IPS-15b (cell line): ENCODE data around the gene PRM1.
"Not testable (repeated sequence)": the region's sequence is repeated elsewhere in the genome, so short reads cannot be mapped to it uniquely, and the experiment has no call there.

ENCODE experiments used
- H3K27me3 ChIP-seq: one replicate; pipeline ENCODE4 v1.6.1; 2013; ENCODE audit warnings: low read length; ENCODE audit not compliant: control insufficient read depth, insufficient read depth
- H3K36me3 ChIP-seq: one replicate; pipeline ENCODE4 v1.6.1; 2013; ENCODE audit warnings: low read length; ENCODE audit not compliant: control insufficient read depth, insufficient read depth
- H3K4me1 ChIP-seq: one replicate; pipeline ENCODE4 v1.6.1; 2013; ENCODE audit warnings: mild to moderate bottlenecking, low read length; ENCODE audit not compliant: control insufficient read depth, insufficient read depth
- H3K4me3 ChIP-seq: one replicate; pipeline ENCODE4 v1.5.1; 2013; ENCODE audit warnings: low read depth, low read length
- H3K9ac ChIP-seq: one replicate; pipeline ENCODE4 v1.6.1; 2013; ENCODE audit warnings: low read depth, mild to moderate bottlenecking, low read length
- H3K9me3 ChIP-seq: one replicate; pipeline ENCODE4 v1.6.1; 2013; ENCODE audit warnings: mild to moderate bottlenecking, low read length; ENCODE audit not compliant: control insufficient read depth, insufficient read depth

The PRM1 gene

DNA sequence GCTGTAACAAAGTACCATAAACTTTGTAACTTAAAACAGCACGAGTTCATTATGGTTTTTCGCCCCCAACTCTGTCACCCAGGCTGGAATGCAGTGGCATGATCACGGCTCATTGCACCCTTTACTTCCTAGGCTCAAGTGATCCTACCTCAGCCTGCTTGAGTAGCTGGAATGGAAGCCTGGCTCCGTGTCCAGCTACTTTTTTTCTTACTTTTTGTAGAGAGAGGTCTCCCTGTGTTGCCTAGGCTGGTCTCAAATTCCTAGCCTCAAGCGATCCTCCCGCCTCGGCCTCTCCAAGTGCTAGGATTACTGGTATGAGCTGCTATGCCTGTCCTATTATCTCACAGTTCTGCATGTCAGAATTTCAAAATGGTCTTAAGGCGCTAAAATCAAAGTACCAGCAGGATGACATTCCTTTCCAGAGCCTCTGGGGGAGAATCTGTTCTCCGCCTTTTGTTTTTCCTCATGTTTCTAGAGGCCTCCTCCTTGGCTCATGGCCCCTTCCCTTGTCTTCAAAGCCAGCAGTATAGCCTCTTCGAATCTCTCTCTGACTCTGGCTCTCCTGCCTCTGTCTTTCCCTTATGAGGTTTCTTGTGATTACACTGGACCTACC, 10.1 kb upstream of the PRM1 start:
- no peaks in the 10 kb centered on the region for H3K4me1 ChIP-seq
- H3K27me3 ChIP-seq = no peaks in the 10 kb centered on the region
- H3K36me3 ChIP-seq = no peaks in the 10 kb centered on the region
- no peak overlapping the region for H3K9ac ChIP-seq
- no peak overlapping the region for H3K4me3 ChIP-seq
- H3K9me3 ChIP-seq = no peaks in the 10 kb centered on the region

DNA sequence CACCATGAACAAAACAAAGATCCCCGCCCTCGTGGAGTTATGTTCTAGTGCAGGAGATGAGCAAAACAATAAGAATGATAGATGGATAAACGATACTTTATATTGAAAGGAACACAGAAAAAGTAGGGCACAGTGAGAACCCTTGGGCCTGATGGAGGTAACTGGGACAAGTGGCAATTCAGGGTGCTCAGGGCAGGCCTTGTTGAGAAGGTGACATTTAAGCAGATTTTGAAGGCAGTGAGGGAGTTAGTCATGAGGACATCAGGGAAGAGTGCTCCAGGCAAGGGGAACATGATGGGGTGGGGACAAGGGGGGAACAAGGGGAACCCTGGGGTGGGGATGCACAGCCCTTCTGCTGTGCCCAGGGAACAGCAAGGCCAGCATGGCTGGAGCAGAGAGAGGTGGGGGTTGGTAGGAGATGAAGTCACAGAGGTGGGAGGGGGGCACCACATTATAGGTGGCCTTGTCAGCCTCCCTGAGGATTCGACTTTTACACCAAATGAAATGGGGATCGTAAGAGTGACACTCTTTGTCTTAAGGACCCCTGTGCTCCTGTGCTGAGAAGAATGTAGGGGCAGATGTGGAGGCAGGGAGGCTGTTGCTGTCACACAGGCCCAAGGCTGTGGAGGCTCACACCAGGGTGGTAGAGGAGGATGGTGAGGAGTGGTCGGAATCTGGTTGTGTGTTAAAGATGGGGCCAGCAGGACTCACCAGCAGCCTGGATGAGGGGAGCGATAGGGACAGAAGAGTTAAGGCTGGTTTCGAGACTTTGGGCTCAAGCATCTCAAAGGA, 9.2 kb upstream of the PRM1 start:
- no peak overlapping the region for H3K4me3 ChIP-seq
- H3K27me3 ChIP-seq = no peaks in the 10 kb centered on the region
- H3K4me1 ChIP-seq = no peaks in the 10 kb centered on the region

DNA sequence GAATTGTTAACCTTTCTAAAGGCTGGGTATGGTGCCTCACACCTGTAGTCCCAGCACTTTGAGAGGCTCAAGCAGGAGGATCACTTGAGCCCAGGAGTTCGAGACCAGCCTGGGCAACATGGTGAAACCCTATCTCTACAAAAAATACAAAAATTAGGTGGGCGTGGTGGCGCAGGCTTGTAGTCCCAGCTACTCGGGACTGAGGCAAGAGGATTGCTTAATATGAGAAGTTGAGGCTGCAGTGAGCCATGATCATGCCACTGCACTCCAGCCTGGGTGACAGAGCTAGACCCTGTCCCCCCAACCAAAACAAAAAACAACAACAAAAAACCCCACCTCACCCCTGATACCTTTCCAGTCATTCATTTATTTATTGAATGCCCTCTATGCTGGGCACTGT, 8.6 kb upstream of the PRM1 start:
- not testable (repeated sequence) for H3K4me3 ChIP-seq, H3K9me3 ChIP-seq, H3K9ac ChIP-seq, H3K27me3 ChIP-seq, H3K36me3 ChIP-seq, H3K4me1 ChIP-seq

More for the DNA sequence above, 9.2 kb upstream of the PRM1 start:
- no peaks in the 10 kb centered on the region for H3K36me3 ChIP-seq
- H3K9me3 ChIP-seq = no peaks in the 10 kb centered on the region
- H3K9ac ChIP-seq = no peak overlapping the region

DNA sequence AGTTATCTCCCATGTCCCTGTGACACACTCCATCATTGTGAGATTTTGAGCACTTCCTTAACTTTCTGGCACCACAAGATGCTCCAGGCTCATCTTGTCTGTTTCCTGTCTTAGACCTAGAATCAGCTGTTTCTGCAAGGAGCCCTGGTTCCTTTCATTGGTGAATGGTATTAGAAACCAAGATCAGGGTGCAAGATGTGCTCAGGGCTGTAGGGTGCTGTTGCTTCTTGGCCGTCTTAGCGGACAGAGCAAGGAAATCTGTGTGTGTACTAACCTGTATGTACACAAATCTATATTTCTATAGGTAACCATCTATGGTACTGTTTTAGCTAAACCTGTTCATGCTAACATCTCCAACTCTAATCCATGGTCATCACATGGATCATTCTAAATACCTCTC, 8.1 kb upstream of the PRM1 start:
- Histone ChIP-seq H3K9ac (no peak overlapping the region), H3K9me3 (no peaks in the 10 kb centered on the region), H3K4me3 (no peak overlapping the region), H3K36me3 (no peaks in the 10 kb centered on the region), H3K27me3 (no peaks in the 10 kb centered on the region), H3K4me1 (no peaks in the 10 kb centered on the region)

DNA sequence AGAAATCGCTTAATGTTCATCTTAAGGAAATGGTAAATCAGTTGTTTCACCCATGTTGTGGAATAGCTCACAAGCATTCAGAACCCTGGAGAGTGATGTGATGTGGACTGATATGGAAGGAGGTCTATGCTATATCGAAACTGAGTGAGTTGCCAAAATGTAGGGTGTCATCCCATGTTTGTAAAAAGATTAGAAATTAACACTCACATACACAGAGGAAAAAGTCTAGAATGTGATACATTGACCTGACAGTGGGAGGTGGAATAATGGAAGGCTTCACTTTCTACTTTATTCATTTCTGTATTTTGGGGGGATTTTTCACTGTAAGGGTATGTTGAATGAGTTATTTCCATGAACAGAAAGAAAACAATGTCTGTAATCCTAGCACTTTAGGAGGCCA, 4.7 kb upstream of the PRM1 start:
- H3K4me3 ChIP-seq = no peak overlapping the region

DNA sequence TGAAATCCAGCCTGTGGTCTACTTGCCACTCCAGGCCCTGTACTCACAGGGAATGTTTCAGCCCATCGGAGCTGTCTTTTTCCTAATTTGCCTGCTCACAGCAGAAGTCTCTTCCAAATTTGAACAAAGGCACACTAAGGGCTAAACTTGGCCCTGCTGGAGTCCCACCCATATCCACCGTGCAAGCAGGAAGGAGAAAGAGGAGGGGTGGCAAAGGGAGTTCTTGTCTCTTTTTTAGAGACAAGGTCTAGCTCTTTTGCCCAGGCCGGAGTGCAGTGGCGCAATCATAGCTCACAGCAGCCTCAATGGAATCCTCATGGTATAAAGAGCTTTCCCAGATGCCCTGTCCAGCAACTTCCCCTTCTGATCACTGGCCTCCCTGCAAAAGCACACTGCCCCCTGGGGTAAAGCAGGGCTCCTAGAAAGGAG, 2.7 kb upstream of the PRM1 start:
- H3K9ac ChIP-seq = no peak overlapping the region
- no peaks in the 10 kb centered on the region for H3K9me3 ChIP-seq
- no peaks in the 10 kb centered on the region for H3K27me3 ChIP-seq
- no peak overlapping the region for H3K4me3 ChIP-seq
- H3K4me1 ChIP-seq = no peaks in the 10 kb centered on the region
- no peaks in the 10 kb centered on the region for H3K36me3 ChIP-seq

More for the DNA sequence above, 4.7 kb upstream of the PRM1 start:
- H3K27me3 ChIP-seq = no peaks in the 10 kb centered on the region
- H3K9ac ChIP-seq = no peak overlapping the region
- no peaks in the 10 kb centered on the region for H3K36me3 ChIP-seq
- H3K4me1 ChIP-seq = no peaks in the 10 kb centered on the region
- H3K9me3 ChIP-seq = no peaks in the 10 kb centered on the region

DNA sequence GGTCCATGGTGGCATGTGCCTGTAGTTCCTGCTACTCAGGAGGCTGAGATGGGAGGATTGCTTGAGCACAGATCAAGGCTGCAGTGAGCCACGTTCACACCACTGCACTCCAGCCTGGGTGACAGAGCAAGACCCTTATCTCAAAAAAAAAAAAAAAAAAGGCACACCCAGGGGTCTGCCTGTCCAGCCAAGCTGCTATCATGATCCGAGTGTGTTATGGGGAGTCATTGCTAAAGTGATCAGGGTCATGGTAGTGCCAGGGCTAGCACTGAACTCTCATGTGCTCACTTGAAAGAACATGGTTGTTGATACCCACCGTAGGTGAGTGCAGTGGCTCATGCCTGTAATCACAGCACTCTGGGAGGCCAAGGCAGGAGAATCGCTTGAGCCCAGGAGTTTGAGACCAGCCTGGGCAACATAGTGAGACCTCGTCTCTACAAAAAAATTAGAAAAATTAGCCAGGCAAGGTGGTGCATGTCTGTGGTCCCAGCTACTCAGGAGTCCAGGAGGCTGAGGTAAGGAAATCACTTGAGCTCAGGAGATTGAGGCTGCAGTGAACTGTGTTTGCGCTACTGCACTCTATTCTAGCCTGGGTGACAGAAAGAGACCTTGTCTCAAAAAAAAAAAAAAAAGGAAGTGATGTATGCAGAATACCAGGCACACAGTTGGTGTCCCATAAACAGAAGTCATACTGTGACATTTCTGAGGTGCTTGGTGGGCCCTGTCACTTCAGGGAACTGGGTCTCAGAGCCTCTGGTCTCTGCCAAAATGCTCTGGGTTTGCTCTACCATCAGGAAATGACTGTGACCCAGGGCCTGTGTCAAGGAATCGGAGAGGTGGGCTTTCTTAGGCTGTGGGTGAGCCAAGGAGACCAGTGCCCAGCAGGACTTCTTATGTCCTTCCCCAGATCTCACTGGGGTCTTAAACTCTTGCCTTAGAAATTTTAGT, 2.2 kb downstream of the PRM1 start:
- H3K4me1 ChIP-seq = no peaks in the 10 kb centered on the region
- no peaks in the 10 kb centered on the region for H3K36me3 ChIP-seq
- H3K27me3 ChIP-seq = no peaks in the 10 kb centered on the region
- H3K4me3 ChIP-seq = no peak overlapping the region
- no peaks in the 10 kb centered on the region for H3K9me3 ChIP-seq
- no peak overlapping the region for H3K9ac ChIP-seq

DNA sequence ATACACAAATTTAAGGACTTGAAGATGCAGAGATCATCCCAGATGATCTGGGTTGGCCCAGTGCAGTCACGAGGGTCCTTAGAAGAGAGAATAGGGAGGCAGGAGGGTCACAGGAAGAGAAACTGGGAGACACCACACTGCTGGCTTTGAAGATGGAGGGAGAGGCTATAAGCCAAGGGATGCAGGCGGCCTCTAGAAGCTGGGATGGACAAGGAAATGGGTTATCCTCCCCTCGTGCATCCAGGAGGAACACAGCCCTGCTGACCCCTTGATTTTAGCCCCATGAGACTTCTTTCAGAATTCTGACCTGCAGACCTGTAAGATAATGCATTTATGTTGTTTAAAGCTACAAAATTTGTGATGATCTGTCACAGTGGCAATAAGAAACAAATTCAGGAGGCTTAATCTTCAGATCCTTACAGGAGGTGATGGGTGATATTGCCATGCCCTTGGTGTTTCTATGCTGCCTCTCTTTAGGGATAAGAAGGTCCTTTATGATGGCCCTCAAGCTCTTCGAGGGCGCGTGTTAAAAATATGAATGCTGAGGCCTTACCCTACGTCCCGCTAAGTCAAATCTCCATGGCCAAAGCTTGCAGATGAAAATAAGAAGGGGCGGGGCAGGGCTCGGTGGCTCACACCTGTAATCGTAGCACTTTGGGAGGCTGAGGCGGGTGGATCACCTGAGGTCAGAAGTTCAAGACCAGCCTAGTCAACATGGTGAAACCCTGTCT, 3.4 kb downstream of the PRM1 start:
- H3K27me3 ChIP-seq = no peaks in the 10 kb centered on the region

DNA sequence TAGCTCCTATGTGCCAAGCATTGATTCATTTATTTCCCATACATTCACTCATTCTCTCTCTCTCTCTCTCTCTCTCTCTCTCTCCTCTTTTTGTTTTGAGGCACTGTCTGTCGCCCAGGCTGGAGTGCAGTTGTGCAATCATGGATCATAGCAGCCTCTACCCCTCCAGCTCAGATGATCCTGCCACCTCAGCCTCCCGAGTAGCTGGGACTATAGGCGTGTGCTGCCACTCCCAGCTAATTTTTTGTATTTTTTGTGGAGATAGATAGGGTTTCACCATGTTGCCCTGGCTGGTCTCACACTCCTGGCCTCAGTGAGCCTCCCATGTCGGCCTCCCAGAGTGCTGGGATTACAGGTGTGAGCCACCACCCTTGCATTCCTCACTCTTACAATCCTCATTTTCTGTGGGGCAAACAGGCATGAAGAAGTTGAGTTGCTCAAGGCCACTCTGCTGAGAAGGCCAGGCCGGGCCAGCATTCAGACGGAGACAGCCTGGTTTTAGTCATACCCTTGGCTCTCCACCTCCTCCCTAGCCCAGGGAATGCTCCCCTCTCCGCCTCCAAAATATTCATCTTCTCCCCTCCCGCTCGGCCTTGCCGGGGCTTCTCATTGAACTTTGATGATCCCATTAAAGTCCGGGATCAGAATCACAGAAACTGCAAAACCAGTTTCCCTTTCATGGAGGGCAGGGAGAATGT, 4.1 kb downstream of the PRM1 start:
- no peak overlapping the region for H3K4me3 ChIP-seq
- H3K9ac ChIP-seq = no peak overlapping the region
- H3K36me3 ChIP-seq = no peaks in the 10 kb centered on the region
- H3K4me1 ChIP-seq = no peaks in the 10 kb centered on the region
- H3K9me3 ChIP-seq = no peaks in the 10 kb centered on the region
- H3K27me3 ChIP-seq = no peaks in the 10 kb centered on the region

More for the DNA sequence above, 3.4 kb downstream of the PRM1 start:
- Histone ChIP-seq H3K36me3 (no peaks in the 10 kb centered on the region), H3K4me3 (no peak overlapping the region), H3K9me3 (no peaks in the 10 kb centered on the region), H3K4me1 (no peaks in the 10 kb centered on the region), H3K9ac (no peak overlapping the region)

DNA sequence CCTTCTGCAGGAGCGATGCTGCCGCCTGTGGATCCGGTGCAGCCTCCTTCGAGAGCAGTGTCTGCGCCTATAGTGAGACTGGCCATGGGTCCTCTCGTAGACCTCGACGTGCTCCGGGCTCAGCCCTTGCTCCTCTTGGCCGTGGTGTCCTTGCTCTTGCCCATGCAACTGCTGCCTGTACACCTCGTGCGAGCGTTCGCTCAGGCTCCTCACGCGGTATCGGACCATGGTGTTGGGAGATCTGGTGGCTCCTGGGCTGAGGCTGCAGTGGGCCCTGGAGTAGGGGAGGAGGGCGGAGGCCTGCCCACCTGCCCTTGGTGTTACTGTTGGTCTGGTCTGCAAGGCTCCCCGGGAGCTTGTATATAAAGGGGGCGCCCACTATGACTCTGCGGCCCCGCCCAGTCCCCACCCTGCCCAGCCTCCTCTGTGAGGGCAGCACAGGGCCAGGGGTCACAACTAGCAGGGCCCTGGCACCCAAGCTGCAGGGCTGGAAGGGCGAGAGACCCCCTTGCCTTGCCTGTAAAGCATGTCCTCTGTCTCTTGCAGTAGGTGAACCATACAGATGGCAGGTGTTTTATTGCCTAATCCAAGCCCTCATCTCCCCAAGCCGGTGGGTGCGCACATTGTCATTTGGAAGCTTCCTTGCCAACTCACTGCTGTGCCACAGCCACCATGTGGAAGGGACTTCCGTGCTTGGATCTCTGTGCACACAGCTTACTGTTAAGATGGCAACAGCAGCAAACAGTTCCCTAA, 4.8 kb downstream of the PRM1 start, which contains the start of gene PRM2:
Gene PRM2, minus strand, starts transcription at position 338 of the 753 bp plus-strand sequence. Its CDS starts 110 bp downstream, at position 228.
- no peak within 1 kb of the TSS for H3K4me3 ChIP-seq
- H3K9me3 ChIP-seq = no peaks in the 10 kb centered on the region
- H3K4me1 ChIP-seq = no peaks in the 10 kb centered on the region
- H3K27me3 ChIP-seq = no peaks in the 10 kb centered on the region
- no peaks in the 10 kb centered on the region for H3K36me3 ChIP-seq
- no peak within 1 kb of the TSS for H3K9ac ChIP-seq
